GM10266 (cell line): Measurements from ENCODE around the gene LDB2.

ENCODE experiments used
- DNase-seq: peaks from one replicate; pipeline ENCODE4 v3.0.0; 2012; ENCODE audit errors: extremely low spot score
- TF ChIP-seq, protein P1 (sequence below): IDR thresholded peaks from 2 replicates; pipeline ENCODE4 v1.5.1; 2012; ENCODE audit warnings: mild to moderate bottlenecking, low read depth; ENCODE audit not compliant: control insufficient read depth, insufficient read depth; ENCODE audit errors: missing control alignments

The LDB2 gene

DNA sequence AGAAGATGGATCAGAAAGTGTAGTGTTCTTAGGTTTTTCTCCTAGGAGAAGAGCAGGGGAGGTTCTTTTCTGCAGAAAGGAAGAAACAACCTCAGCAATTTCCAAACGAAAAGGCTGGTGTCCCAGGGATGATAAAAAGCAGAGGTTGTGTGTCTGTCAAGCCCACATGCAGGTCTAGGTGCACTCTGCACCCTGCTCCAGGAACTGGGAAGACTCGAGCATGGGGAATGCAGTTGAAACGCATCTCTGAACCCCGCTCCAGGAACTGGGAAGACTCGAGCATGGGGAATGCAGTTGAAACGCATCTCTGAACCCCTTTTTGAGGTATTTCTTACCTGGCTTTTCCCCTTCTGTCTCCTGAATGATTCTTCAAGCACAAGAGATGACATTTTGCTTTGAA is 171.2 kb downstream of the LDB2 start:
- no peak for DNase-seq
- TF ChIP-seq, protein P1, sequence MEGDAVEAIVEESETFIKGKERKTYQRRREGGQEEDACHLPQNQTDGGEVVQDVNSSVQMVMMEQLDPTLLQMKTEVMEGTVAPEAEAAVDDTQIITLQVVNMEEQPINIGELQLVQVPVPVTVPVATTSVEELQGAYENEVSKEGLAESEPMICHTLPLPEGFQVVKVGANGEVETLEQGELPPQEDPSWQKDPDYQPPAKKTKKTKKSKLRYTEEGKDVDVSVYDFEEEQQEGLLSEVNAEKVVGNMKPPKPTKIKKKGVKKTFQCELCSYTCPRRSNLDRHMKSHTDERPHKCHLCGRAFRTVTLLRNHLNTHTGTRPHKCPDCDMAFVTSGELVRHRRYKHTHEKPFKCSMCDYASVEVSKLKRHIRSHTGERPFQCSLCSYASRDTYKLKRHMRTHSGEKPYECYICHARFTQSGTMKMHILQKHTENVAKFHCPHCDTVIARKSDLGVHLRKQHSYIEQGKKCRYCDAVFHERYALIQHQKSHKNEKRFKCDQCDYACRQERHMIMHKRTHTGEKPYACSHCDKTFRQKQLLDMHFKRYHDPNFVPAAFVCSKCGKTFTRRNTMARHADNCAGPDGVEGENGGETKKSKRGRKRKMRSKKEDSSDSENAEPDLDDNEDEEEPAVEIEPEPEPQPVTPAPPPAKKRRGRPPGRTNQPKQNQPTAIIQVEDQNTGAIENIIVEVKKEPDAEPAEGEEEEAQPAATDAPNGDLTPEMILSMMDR: no peak

GRCh38 chr4:16726368-16727050 is 171.9 kb downstream of the LDB2 start:
- TF ChIP-seq, protein P1: no peak
- DNase-seq: no peak

- TF ChIP-seq, protein P1: no peak
- no peak for DNase-seq
These were observed 173.2 kb downstream of the LDB2 start for GRCh38 chr4:16725252-16725651.

DNA sequence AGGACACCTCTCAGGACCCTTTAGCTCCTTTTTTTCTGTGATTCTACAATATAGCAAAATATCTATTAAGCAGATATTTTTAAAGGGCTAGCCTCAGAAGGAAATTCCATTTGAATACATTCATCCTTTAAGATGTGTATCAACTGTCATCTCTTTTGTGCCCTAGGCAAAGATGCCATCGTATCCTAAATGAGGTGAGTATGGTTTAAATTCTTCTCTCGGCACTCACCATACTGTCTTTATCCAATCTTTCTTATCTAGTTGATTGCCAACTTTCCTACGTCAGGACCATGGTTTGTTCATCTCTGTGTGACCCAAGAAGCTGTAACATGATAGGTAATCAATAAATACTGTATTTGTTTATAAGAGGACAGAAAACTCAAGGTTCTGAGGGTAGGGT is 176.0 kb downstream of the LDB2 start:
- TF ChIP-seq, protein P1: no peak
- DNase-seq: no peak

DNA sequence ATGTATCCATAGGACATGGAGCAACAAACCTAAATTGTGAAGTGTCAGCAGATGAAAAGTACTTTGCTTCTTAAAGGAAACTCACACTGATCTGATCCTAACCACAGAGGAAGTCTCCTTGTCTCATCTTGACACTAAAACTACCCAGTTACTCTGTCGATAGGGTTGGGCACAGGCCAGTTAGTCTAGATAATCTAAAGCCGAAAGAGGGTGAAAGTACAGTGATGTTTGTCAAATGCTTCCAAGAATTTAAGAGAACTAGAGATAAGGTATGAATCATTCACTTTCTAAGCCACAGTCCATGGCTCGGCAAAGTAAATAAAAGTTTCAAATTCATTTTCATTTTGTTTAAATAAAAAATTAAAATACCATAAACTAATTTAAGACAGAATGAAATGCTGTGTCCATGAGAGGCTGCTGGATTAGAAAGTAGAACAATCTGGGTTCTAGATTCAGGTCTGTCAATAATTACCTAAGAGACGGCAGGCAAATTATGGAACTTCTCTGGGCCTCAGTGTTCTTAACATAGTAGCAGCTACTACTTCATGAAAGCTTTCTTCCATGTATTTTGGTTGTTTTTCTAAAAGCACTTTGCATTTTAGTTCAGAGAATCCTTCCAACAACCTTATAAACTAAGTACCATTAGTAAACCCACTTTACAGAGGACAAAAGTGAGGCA is 176.7 kb downstream of the LDB2 start:
- TF ChIP-seq, protein P1: no peak
- no peak for DNase-seq

- TF ChIP-seq, protein P1: no peak
- no peak for DNase-seq
These were observed 177.7 kb downstream of the LDB2 start for GRCh38 chr4:16720761-16721160.
